Pancreas (tissue), 10 donors: ENCODE data around the gene ANAPC16. TPM values are rescaled to one million over a fixed set of nuclear protein-coding genes. Genes with fewer than 3 reads are reported as not detected.
A peak's percentile ranks its signal among the peaks of the same experiment; 100 is the strongest.
"Not testable (repeated sequence)": the region's sequence is repeated elsewhere in the genome, so short reads cannot be mapped to it uniquely, and the experiment has no call there.

ENCODE experiments used
- ATAC-seq, 4 donors: fragments of 200-7000 bp; cut with Tn5 transposase; one replicate each; pipeline versions ENCODE4 v1.8.0 to v1.9.1; 2020; ENCODE audit warnings: mild to moderate bottlenecking in 4 of 4, moderate library complexity in 4 of 4
- DNase-seq, 6 donors: peaks; one replicate each; pipeline ENCODE4 v3.0.0-alpha.2; 2020
- FAIRE-seq: peaks from 2 replicates; lab custom pipeline; 2012; peaks lifted over from hg19 to GRCh38; lab: Jason Lieb, UNC
- H3K27ac ChIP-seq, 4 donors: fragments of 200-600 bp; sonication (generic); 1 replicate in 3 of 4; 2 replicates in 1 of 4; pipeline versions ENCODE4 v1.5.0 to v1.8.0; 2020
- H3K27me3 ChIP-seq, 4 donors: fragments of 200-600 bp; one replicate each; pipeline ENCODE4 v1.8.0; 2021
- H3K36me3 ChIP-seq, 3 donors: fragments of 200-600 bp; sonication (generic) in 1 of 3; one replicate each; pipeline versions ENCODE4 v1.5.0 to v1.8.0; 2020 to 2021
- H3K4me1 ChIP-seq, 3 donors: fragments of 200-600 bp; one replicate each; pipeline ENCODE4 v1.8.0; 2021
- H3K4me3 ChIP-seq, 4 donors: fragments of 200-600 bp; sonication (generic) in 2 of 4; one replicate each; pipeline versions ENCODE4 v1.5.0 to v1.8.0; 2020 to 2021
- H3K9me3 ChIP-seq, 4 donors: fragments of 200-600 bp; one replicate each; pipeline ENCODE4 v1.8.0; 2021
- WGBS, 2 donors: extraction: QIAGEN DNeasy Blood & Tissue Kit; methylation state at CpG; one replicate each; pipeline ENCODE4 v1.1.7; 2013; 5-methylcytosine and 5-hydroxymethylcytosine counted together
- intact Hi-C, 3 donors: fragments of 100-400 bp; cut with DNase I; formaldehyde crosslinking; loops; one replicate each; pipeline versions ENCODE4 v1.11.1 to v1.14.2; 2022
- polyA plus RNA-seq, 2 donors: library from polyadenylated mRNA; stranded (reverse); fragments of 200-250 nt; gene quantifications; one replicate each; pipeline ENCODE4 v1.2.3, GENCODE V29; 2013
- total RNA-seq, 6 donors: library from RNA; stranded (reverse); fragmentation: NEBNext Ultra II Directional in 4 of 6; extraction: Animal tissue kit (Norgen Biotek cat#: 25700) in 4 of 6; gene quantifications; one replicate each; pipeline versions ENCODE4 v1.2.1 to v1.2.4, GENCODE V29; 2021 to 2023
- TF ChIP-seq, protein P1 (sequence below), 4 donors: fragments of 200-600 bp; sonication (generic) in 3 of 4; IDR thresholded peaks; one replicate each; pipeline versions ENCODE4 v1.5.0 to v1.8.0; 2021; ENCODE audit warnings: antibody characterized with exemption in 4 of 4
- donor health status: healthy with polysubstance abuse.
- donor health status: DM: no; HTN: no; CAD: no; lungs with moderate emphysema.
- donor health status: DM: no; HTN: no; CAD: no.
- donor health status: control.
- donor health status: control.
- donor health status: Bipolar disorder and iron deficiency.
- donor health status: DM: yes; HTN: yes; CAD: no.
- donor health status: DM: no; HTN: no; CAD: no.
- donor health status: DM: no; HTN: no; CAD: no.
- donor health status: DM: yes; HTN: yes; CAD: no.

ANAPC16 gene
- total and polyA plus RNA-seq, 8 donors = 52.4 to 153 (median 70.0) TPM

- TF ChIP-seq, protein P1, sequence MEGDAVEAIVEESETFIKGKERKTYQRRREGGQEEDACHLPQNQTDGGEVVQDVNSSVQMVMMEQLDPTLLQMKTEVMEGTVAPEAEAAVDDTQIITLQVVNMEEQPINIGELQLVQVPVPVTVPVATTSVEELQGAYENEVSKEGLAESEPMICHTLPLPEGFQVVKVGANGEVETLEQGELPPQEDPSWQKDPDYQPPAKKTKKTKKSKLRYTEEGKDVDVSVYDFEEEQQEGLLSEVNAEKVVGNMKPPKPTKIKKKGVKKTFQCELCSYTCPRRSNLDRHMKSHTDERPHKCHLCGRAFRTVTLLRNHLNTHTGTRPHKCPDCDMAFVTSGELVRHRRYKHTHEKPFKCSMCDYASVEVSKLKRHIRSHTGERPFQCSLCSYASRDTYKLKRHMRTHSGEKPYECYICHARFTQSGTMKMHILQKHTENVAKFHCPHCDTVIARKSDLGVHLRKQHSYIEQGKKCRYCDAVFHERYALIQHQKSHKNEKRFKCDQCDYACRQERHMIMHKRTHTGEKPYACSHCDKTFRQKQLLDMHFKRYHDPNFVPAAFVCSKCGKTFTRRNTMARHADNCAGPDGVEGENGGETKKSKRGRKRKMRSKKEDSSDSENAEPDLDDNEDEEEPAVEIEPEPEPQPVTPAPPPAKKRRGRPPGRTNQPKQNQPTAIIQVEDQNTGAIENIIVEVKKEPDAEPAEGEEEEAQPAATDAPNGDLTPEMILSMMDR (IDR thresholded peaks at IDR 0.05) = no peak
- no peaks in the 10 kb centered on the region for H3K9me3 ChIP-seq
- H3K4me3 ChIP-seq = no peak overlapping the region
- no peaks in the 10 kb centered on the region for H3K27me3 ChIP-seq
- ATAC-seq = no peak
- intact Hi-C loops = no loop called here
- peaks cover 40 to 56% (median 54%) of the 10 kb centered on the region in 3 donors for H3K4me1 ChIP-seq
- no peaks in the 10 kb centered on the region for H3K36me3 ChIP-seq
- no peak for FAIRE-seq
- 5 to 11% methylated on average over 3 of the region's 3 CpGs for WGBS, 2 donors
- DNase-seq = peak in 1 of 6 donors; percentile 17
- no peak overlapping the region for H3K27ac ChIP-seq
Measured at GRCh38 chr10:72245949-72246525, 30.2 kb downstream of the ANAPC16 start.

DNA sequence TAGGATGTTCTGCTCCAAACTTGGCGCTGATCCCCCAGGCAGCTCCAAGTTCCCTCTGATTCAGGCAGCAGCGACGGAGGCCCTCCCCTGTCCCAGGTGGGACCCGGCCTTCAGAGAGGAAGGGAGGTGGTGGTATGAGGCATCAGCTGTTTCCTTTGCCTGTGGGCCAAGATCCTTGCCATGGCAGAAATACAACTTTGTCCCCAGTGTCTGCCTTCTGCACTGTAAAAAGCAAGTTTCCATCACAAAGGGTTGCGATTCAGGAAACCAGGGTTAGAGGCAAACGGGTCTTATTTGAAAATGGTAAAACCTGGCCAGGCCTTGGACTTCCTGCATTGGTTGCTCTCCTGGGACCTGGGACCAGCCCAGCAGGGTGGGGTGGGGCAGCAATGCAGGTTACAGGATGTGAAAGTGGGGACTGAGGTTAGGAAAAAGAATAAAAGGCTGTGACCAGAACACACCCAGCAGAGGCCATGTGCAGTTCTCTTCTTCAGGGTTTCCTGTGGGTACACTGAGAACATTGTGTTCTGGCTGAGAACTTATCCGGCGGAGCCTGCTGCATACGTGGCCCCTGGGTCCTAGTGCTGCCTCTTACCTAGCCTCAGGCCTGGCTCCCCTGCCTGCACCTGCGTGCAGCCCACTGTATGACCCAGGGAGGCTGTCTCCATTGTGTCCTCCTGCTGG is 32.8 kb downstream of the ANAPC16 start:
- TF ChIP-seq, protein P1 (IDR thresholded peaks at IDR 0.05) = no peak
- peaks cover 43 to 57% (median 54%) of the 10 kb centered on the region in 3 donors for H3K4me1 ChIP-seq
- peak overlapping the region in 2 of 4 donors; percentile 24 for H3K4me3 ChIP-seq
- intact Hi-C loops = no loop called here
- H3K27ac ChIP-seq = peak overlapping the region; percentile 84 to 92 (median 90)
- WGBS, 2 donors = 15 to 21% methylated on average over 10 of the region's 10 CpGs
- H3K27me3 ChIP-seq = no peaks in the 10 kb centered on the region
- DNase-seq (peak; percentile 69 to 88 (median 78)), ATAC-seq (peak; percentile 86 to 96 (median 92)), FAIRE-seq (no peak)
- H3K9me3 ChIP-seq = no peaks in the 10 kb centered on the region
- H3K36me3 ChIP-seq = no peaks in the 10 kb centered on the region

DNA sequence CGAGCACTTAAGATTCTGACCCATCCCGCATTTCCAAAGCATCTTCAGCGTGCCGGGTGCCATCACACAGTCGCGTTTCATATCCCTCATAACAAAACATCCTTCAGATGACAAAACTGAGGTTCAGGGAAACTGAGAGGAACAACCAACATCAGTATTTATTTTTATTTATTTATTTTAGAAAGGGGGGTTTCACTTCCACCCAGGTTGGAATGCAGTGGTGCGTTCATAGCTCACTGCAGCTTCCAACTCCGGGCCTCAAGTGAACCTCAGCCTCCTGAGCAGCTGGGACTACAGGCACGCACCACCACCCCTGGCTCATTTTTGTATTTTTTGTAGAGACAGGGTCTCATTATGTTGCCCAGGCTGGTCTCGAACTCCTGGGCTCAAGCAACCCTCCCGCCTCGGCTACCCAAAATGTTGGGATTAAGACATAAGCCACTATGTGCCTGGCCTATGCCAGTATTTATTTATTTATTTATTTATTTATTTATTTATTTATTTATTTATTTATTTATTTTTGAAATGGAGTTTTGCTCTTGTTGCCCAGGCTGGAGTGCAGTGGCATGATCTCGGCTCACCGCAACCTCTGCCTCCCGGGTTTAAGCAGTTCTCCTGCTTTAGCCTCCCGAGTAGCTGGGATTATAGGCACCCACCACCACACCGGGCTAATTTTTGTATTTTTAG is 33.5 kb downstream of the ANAPC16 start:
- DNase-seq = peak in 1 of 6 donors; percentile 14

GRCh38 chr10:72250666-72251065 is 34.9 kb downstream of the ANAPC16 start:
- H3K4me3 ChIP-seq = no peak overlapping the region
- no peaks in the 10 kb centered on the region for H3K9me3 ChIP-seq
- no peaks in the 10 kb centered on the region for H3K36me3 ChIP-seq
- DNase-seq (peak in 1 of 6 donors; percentile 33), FAIRE-seq (no peak), ATAC-seq (peak in 1 of 4 donors; percentile 14)
- H3K27me3 ChIP-seq = no peaks in the 10 kb centered on the region
- peaks cover 47 to 63% (median 56%) of the 10 kb centered on the region in 3 donors for H3K4me1 ChIP-seq
- intact Hi-C loops = no loop called here
- TF ChIP-seq, protein P1 (IDR thresholded peaks at IDR 0.05) = no peak
- no peak overlapping the region for H3K27ac ChIP-seq
- WGBS, 2 donors = 91 to 100% methylated on average over 1 of the region's 1 CpG

More for the DNA sequence above, 33.5 kb downstream of the ANAPC16 start:
- ATAC-seq, intact Hi-C loops, H3K36me3 ChIP-seq, FAIRE-seq, H3K27me3 ChIP-seq, H3K9me3 ChIP-seq: not testable (repeated sequence)
- peak overlapping the region in 1 of 4 donors; percentile 24 for H3K4me3 ChIP-seq
- WGBS, 2 donors = 90% methylated on average over 17 of the region's 17 CpGs
- peaks cover 44 to 60% (median 56%) of the 10 kb centered on the region in 3 donors for H3K4me1 ChIP-seq
- peak overlapping the region; percentile 84 to 92 (median 90) for H3K27ac ChIP-seq

DNA sequence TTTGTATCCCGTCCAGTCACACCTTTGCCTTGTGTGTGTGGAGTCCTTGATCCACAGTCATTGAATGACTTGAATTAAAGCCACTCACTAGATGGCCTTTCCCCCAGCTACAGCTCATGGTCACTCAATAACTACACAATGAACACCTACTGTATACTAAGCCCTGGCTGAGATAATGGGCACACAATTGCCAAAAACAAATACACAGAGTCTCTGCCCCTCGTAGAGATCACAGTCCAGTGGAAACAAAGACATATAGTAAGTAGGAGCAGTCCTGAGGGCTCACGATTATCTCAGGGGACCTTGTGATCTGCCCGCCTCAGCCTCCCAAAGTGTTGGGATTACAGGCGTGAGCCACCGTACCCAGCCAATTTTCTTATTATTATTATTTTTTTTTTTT is 35.8 kb downstream of the ANAPC16 start:
- DNase-seq (no peak), ATAC-seq (no peak), FAIRE-seq (no peak)
- WGBS, 2 donors = 88 to 89% methylated on average over 6 of the region's 6 CpGs
- TF ChIP-seq, protein P1 (IDR thresholded peaks at IDR 0.05) = no peak
- H3K9me3 ChIP-seq = no peaks in the 10 kb centered on the region
- H3K27ac ChIP-seq = no peak overlapping the region
- intact Hi-C loops = no loop called here
- no peak overlapping the region for H3K4me3 ChIP-seq
- no peaks in the 10 kb centered on the region for H3K36me3 ChIP-seq
- H3K27me3 ChIP-seq = no peaks in the 10 kb centered on the region
- H3K4me1 ChIP-seq = peaks cover 55 to 64% (median 57%) of the 10 kb centered on the region in 3 donors
